Tibial nerve (tissue), 4 donors: Measurements from ENCODE around the gene SPECC1. TPM values are rescaled to one million over a fixed set of nuclear protein-coding genes. Genes with fewer than 3 reads are reported as not detected.

Source experiments
- DNase-seq, 2 donors: peaks; one replicate each; pipeline ENCODE4 v3.0.0-alpha.2; 2019; ENCODE audit warnings: low spot score in 2 of 2
- H3K27ac ChIP-seq, 4 donors: fragments of 200-600 bp; sonication (generic) in 3 of 4; one replicate each; pipeline ENCODE4 v1.5.1; 2017 to 2019; ENCODE audit warnings: mild to moderate bottlenecking in 1 of 4
- H3K27me3 ChIP-seq, 2 donors: fragments of 200-600 bp; sonication (generic) in 1 of 2; one replicate each; pipeline versions ENCODE4 v1.5.1 to v1.6.0; 2017 to 2019
- H3K36me3 ChIP-seq, 3 donors: fragments of 200-600 bp; sonication (generic); one replicate each; pipeline ENCODE4 v1.5.1; 2018 to 2019
- H3K4me1 ChIP-seq, 4 donors: fragments of 200-600 bp; sonication (generic) in 3 of 4; one replicate each; pipeline ENCODE4 v1.5.1; 2017 to 2019
- H3K4me3 ChIP-seq, 4 donors: fragments of 200-600 bp; sonication (generic) in 3 of 4; one replicate each; pipeline ENCODE4 v1.5.1; 2017 to 2019; ENCODE audit warnings: mild to moderate bottlenecking in 1 of 4, moderate library complexity in 1 of 4
- H3K9me3 ChIP-seq, 4 donors: fragments of 200-600 bp; sonication (generic) in 3 of 4; one replicate each; pipeline ENCODE4 v1.5.1; 2017 to 2019
- CTCF ChIP-seq, 5 experiments: fragments of 200-600 bp in 3 of 5; fragments of 450-650 bp in 2 of 5; sonication (generic) in 3 of 5; IDR thresholded peaks; one replicate each; pipeline ENCODE4 v1.5.1; 2016 to 2019; ENCODE audit warnings: antibody characterized with exemption in 5 of 5, mild to moderate bottlenecking in 3 of 5, moderate library complexity in 2 of 5
- EP300 ChIP-seq, 2 donors: sonication (generic); formaldehyde crosslinking; IDR thresholded peaks; one replicate each; pipeline ENCODE4 v1.6.1; 2017; ENCODE audit warnings: antibody characterized with exemption in 2 of 2, mild to moderate bottlenecking in 1 of 2
- POLR2A ChIP-seq, 2 donors: fragments of 450-650 bp; IDR thresholded peaks; one replicate each; pipeline ENCODE4 v1.6.1; 2017; ENCODE audit warnings: antibody characterized with exemption in 2 of 2, mild to moderate bottlenecking in 2 of 2, moderate library complexity in 2 of 2
- WGBS, 2 donors: methylation state at CpG; one replicate each; pipeline ENCODE4 v1.1.5; 2018; 5-methylcytosine and 5-hydroxymethylcytosine counted together
- total RNA-seq, 4 donors: library from RNA; depleted of rRNA; stranded (reverse); fragments of >200 nt; gene quantifications; one replicate each; pipeline ENCODE4 v1.1.0, GENCODE V29; 2016

The SPECC1 gene
- total RNA-seq, 4 donors from 2014 or later: 63.2 to 139 (median 98.1) TPM

DNA sequence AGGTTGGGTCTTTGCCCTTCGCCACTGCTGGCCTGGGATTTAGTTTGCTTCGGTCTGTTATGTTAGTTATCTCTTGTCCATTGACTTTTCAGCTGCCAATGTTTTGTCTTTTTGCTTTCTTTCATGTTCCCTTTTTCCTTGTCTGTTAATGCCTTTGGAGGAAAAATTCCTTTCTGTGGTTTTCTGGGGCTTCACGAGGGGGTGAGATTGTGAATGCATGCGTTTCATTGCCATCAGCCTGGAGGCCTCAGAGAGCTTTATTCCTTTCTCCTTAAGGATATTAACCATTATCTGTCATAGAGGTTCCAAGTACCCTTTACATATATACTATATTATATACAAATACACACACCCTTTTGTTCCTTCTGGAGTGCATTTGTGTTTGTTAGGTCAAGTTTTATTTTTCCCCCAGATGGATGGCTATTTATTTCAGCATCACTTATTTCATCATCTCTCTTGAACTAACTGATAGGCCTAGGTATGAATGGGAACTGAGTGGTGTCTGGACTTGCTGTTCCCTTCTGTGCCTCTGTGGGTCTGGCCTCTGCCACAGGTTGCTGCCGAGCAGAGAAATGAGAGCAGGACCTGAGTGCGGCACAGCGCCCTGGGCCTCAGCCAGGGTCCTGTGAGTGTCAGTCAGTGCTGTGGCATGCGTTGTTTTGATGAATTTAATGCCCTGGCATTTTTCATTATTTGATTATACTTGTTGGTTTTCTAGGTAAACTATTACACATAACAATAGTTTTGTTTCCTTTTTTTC lies 264.8 kb downstream of the SPECC1 start:
- Histone ChIP-seq H3K4me1 (peaks cover 0 to 6% (median 0%) of the 10 kb centered on the region in 4 donors), H3K27me3 (no peaks in the 10 kb centered on the region), H3K4me3 (no peak overlapping the region), H3K27ac (no peak overlapping the region), H3K9me3 (no peaks in the 10 kb centered on the region), H3K36me3 (peaks cover 0 to 14% (median 0%) of the 10 kb centered on the region in 3 donors)
- no peak for TF ChIP-seq CTCF (IDR thresholded peaks at IDR 0.05)
- TF ChIP-seq EP300 (IDR thresholded peaks at IDR 0.05): no peak
- TF ChIP-seq POLR2A (IDR thresholded peaks at IDR 0.05): no peak
- WGBS, 2 donors: 72 to 79% methylated on average over 8 of the region's 8 CpGs
- no peak for DNase-seq

GRCh38 chr17:20275653-20276052 lies 266.5 kb downstream of the SPECC1 start:
- H3K4me1 ChIP-seq: peaks cover 0 to 6% (median 0%) of the 10 kb centered on the region in 4 donors
- WGBS, 2 donors: 95 to 97% methylated on average over 2 of the region's 2 CpGs
- no peaks in the 10 kb centered on the region for H3K9me3 ChIP-seq
- TF ChIP-seq POLR2A (IDR thresholded peaks at IDR 0.05) (no peak), EP300 (IDR thresholded peaks at IDR 0.05) (no peak), CTCF (IDR thresholded peaks at IDR 0.05) (no peak)
- no peaks in the 10 kb centered on the region for H3K27me3 ChIP-seq
- no peak for DNase-seq
- H3K36me3 ChIP-seq: peaks cover 0 to 14% (median 0%) of the 10 kb centered on the region in 3 donors
- no peak overlapping the region for H3K27ac ChIP-seq
- no peak overlapping the region for H3K4me3 ChIP-seq

GRCh38 chr17:20276421-20276820 lies 267.3 kb downstream of the SPECC1 start:
- 69 to 70% methylated on average over 2 of the region's 2 CpGs for WGBS, 2 donors
- Histone ChIP-seq H3K4me1 (peaks cover 0 to 6% (median 0%) of the 10 kb centered on the region in 4 donors), H3K27me3 (no peaks in the 10 kb centered on the region), H3K9me3 (no peaks in the 10 kb centered on the region), H3K27ac (no peak overlapping the region), H3K4me3 (no peak overlapping the region), H3K36me3 (peaks cover 0 to 17% (median 0%) of the 10 kb centered on the region in 3 donors)
- DNase-seq: no peak
- TF ChIP-seq EP300 (IDR thresholded peaks at IDR 0.05) (no peak), POLR2A (IDR thresholded peaks at IDR 0.05) (no peak), CTCF (IDR thresholded peaks at IDR 0.05) (no peak)

DNA sequence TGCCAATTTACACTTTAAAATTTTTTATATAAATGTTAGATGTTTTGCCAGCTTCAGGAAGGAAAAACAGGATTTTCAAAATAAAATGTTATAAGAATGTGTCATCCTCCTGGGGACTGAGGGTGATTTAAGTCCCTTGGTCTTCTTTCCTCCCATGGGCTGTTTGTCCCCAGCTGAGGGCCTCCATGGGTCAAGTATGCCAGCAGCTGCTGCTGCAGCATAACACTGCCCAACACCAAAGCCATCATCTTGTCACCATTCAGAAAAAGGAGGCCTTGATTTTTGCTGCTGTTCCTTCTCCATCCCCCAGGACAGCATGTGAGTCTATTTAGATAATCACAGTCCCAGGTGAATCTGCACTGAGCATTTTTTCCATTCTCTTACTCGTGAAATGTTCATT lies 269.6 kb downstream of the SPECC1 start:
- TF ChIP-seq EP300 (IDR thresholded peaks at IDR 0.05) (no peak), CTCF (IDR thresholded peaks at IDR 0.05) (no peak), POLR2A (IDR thresholded peaks at IDR 0.05) (no peak)
- Histone ChIP-seq H3K4me1 (peaks cover 0 to 6% (median 0%) of the 10 kb centered on the region in 4 donors), H3K4me3 (no peak overlapping the region), H3K27me3 (no peaks in the 10 kb centered on the region), H3K9me3 (no peaks in the 10 kb centered on the region), H3K36me3 (peaks cover 0 to 8% (median 0%) of the 10 kb centered on the region in 3 donors), H3K27ac (no peak overlapping the region)
- WGBS, 2 donors: 59 to 61% methylated on average over 1 of the region's 1 CpG
- no peak for DNase-seq

- Histone ChIP-seq H3K4me3 (no peak overlapping the region), H3K4me1 (peaks cover 0 to 6% (median 0%) of the 10 kb centered on the region in 4 donors), H3K27ac (no peak overlapping the region), H3K27me3 (no peaks in the 10 kb centered on the region), H3K9me3 (no peaks in the 10 kb centered on the region), H3K36me3 (peaks cover 0 to 8% (median 0%) of the 10 kb centered on the region in 3 donors)
- 97 to 100% methylated on average over 3 of the region's 3 CpGs for WGBS, 2 donors
- TF ChIP-seq EP300 (IDR thresholded peaks at IDR 0.05) (no peak), POLR2A (IDR thresholded peaks at IDR 0.05) (no peak), CTCF (IDR thresholded peaks at IDR 0.05) (no peak)
- no peak for DNase-seq
Observed at GRCh38 chr17:20279631-20280030, 270.5 kb downstream of the SPECC1 start.
